ENCODE results near the gene PFDN2.

PFDN2 gene

DNA sequence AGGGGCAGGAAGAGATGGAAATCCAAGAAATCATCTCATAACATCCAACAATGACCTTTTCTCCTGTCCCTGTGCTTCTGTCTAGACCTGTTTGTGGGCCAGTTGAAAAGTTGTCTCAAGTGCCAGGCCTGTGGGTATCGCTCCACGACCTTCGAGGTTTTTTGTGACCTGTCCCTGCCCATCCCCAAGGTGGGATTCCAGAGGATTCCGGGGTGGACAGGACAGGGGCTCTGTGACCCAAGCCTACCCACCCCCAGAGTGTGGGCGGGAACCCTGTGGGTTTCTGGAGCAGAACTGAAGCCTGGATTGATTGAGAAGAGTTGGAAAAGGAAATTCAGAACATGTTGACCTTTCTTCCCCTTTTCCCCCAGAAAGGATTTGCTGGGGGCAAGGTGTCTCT is 46.0 kb upstream of the PFDN2 start:
- H3K27ac ChIP-seq, result no peak overlapping the region
- peaks cover 30 to 39% of the 10 kb centered on the region in 2 experiments for H3K4me1 ChIP-seq (ENCODE audit: control insufficient read depth in 1 of 2, insufficient read depth in 1 of 2, low read depth in 1 of 2, low read length in 1 of 2)
- no peaks in the 10 kb centered on the region for H3K9me3 ChIP-seq
- TF ChIP-seq, protein P1, sequence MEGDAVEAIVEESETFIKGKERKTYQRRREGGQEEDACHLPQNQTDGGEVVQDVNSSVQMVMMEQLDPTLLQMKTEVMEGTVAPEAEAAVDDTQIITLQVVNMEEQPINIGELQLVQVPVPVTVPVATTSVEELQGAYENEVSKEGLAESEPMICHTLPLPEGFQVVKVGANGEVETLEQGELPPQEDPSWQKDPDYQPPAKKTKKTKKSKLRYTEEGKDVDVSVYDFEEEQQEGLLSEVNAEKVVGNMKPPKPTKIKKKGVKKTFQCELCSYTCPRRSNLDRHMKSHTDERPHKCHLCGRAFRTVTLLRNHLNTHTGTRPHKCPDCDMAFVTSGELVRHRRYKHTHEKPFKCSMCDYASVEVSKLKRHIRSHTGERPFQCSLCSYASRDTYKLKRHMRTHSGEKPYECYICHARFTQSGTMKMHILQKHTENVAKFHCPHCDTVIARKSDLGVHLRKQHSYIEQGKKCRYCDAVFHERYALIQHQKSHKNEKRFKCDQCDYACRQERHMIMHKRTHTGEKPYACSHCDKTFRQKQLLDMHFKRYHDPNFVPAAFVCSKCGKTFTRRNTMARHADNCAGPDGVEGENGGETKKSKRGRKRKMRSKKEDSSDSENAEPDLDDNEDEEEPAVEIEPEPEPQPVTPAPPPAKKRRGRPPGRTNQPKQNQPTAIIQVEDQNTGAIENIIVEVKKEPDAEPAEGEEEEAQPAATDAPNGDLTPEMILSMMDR (IDR thresholded peaks at IDR 0.05), result no peak
- H3K27me3 ChIP-seq, result no peaks in the 10 kb centered on the region
- no peak overlapping the region for H3K4me3 ChIP-seq (ENCODE audit: low read depth in 1 of 2, low read length in 1 of 2)
- H3K36me3 ChIP-seq, result peaks cover 13% of the 10 kb centered on the region

DNA sequence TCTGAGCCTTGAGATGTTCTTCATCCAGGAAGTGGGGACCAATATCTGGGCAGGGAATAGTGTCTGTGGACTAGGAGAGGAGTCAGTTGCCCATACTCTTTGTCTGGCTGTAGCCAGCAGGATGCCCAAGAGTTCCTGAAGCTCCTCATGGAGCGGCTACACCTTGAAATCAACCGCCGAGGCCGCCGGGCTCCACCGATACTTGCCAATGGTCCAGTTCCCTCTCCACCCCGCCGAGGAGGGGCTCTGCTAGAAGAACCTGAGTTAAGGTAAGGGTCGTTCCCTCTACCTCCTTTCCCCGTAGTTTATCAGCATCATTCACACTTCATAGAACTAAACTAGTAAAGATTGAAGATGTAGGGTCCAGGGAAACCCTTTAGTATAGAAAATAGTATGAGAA is 45.0 kb upstream of the PFDN2 start:
- Histone ChIP-seq H3K4me1 (ENCODE audit: control insufficient read depth in 1 of 2, insufficient read depth in 1 of 2, low read depth in 1 of 2, low read length in 1 of 2) (peaks cover 33 to 42% of the 10 kb centered on the region in 2 experiments), H3K9me3 (no peaks in the 10 kb centered on the region), H3K4me3 (ENCODE audit: low read depth in 1 of 2, low read length in 1 of 2) (no peak overlapping the region), H3K36me3 (peaks cover 13% of the 10 kb centered on the region), H3K27ac (no peak overlapping the region), H3K27me3 (no peaks in the 10 kb centered on the region)
- TF ChIP-seq, protein P1 (IDR thresholded peaks at IDR 0.05), result no peak

GRCh38 chr1:161162052-161162451 is 44.2 kb upstream of the PFDN2 start:
- no peak overlapping the region for H3K27ac ChIP-seq
- TF ChIP-seq, protein P1 (IDR thresholded peaks at IDR 0.05), result no peak
- H3K27me3 ChIP-seq, result no peaks in the 10 kb centered on the region
- H3K36me3 ChIP-seq, result peaks cover 13% of the 10 kb centered on the region
- no peaks in the 10 kb centered on the region for H3K9me3 ChIP-seq
- peaks cover 31 to 38% of the 10 kb centered on the region in 2 experiments for H3K4me1 ChIP-seq (ENCODE audit: control insufficient read depth in 1 of 2, insufficient read depth in 1 of 2, low read depth in 1 of 2, low read length in 1 of 2)
- H3K4me3 ChIP-seq (ENCODE audit: low read depth in 1 of 2, low read length in 1 of 2), result no peak overlapping the region

DNA sequence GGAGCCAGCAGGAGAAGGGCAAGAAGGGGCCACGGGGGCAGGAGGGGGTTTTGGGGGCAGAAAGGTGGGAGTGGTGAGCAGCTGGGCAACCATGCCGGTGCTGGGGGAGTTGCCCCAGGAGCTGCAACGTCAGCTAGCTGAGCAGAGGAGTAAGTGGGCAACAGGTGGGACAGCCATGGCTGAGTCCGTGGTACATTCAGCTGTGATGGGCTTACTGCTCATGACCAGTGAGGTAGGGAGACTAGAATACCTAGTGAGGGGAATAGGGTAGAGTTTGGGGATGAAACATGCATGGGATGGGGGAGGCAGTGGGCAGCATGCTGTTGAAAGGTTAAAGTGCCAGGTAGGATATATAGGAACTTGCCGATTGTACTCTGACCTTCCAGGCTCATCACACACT is 43.8 kb upstream of the PFDN2 start:
- TF ChIP-seq, protein P1 (IDR thresholded peaks at IDR 0.05), result no peak
- H3K36me3 ChIP-seq, result peaks cover 13% of the 10 kb centered on the region
- H3K27ac ChIP-seq, result no peak overlapping the region
- peaks cover 27 to 34% of the 10 kb centered on the region in 2 experiments for H3K4me1 ChIP-seq (ENCODE audit: control insufficient read depth in 1 of 2, insufficient read depth in 1 of 2, low read depth in 1 of 2, low read length in 1 of 2)
- H3K4me3 ChIP-seq (ENCODE audit: low read depth in 1 of 2, low read length in 1 of 2), result no peak overlapping the region
- no peaks in the 10 kb centered on the region for H3K27me3 ChIP-seq
- no peaks in the 10 kb centered on the region for H3K9me3 ChIP-seq

DNA sequence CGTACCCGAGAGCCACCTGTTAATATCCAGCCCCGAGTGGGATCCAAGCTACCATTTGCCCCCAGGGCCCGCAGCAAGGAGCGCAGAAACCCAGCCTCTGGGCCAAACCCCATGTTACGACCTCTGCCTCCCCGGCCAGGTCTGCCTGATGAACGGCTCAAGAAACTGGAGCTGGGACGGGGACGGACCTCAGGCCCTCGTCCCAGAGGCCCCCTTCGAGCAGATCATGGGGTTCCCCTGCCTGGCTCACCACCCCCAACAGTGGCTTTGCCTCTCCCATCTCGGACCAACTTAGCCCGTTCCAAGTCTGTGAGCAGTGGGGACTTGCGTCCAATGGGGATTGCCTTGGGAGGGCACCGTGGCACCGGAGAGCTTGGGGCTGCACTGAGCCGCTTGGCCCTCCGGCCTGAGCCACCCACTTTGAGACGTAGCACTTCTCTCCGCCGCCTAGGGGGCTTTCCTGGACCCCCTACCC is 42.9 kb upstream of the PFDN2 start:
- peaks cover 13% of the 10 kb centered on the region for H3K36me3 ChIP-seq

More for the DNA sequence above, 42.9 kb upstream of the PFDN2 start:
- Histone ChIP-seq H3K27me3 (no peaks in the 10 kb centered on the region), H3K27ac (no peak overlapping the region), H3K4me3 (ENCODE audit: low read depth in 1 of 2, low read length in 1 of 2) (no peak overlapping the region), H3K9me3 (no peaks in the 10 kb centered on the region), H3K4me1 (ENCODE audit: control insufficient read depth in 1 of 2, insufficient read depth in 1 of 2, low read depth in 1 of 2, low read length in 1 of 2) (peaks cover 22 to 24% of the 10 kb centered on the region in 2 experiments)
- TF ChIP-seq, protein P1 (IDR thresholded peaks at IDR 0.05), result no peak
